HG03159 (cell line): Measurements from ENCODE around the gene CHMP1B.

Source experiments
- ATAC-seq: cut with Tn5 transposase; IDR thresholded peaks from one replicate; pipeline ENCODE4 v1.9.1; 2021; ENCODE audit warnings: mild to moderate bottlenecking, moderate library complexity; ENCODE audit not compliant: unreplicated experiment

Gene CHMP1B

GRCh38 chr18:11851146-11851805, at the start of gene CHMP1B:
CHMP1B (plus strand) TSS chr18:11851413; CDS start chr18:11851512, 99 bp downstream.
- peak; percentile 94 for ATAC-seq

GRCh38 chr18:11801573-11801972, 49.6 kb upstream of the CHMP1B start:
- no peak for ATAC-seq

- no peak for ATAC-seq
These were observed 49.1 kb upstream of the CHMP1B start for GRCh38 chr18:11802158-11802557.

GRCh38 chr18:11802586-11802985, 48.6 kb upstream of the CHMP1B start:
- ATAC-seq: no peak

GRCh38 chr18:11807233-11807632, 44.0 kb upstream of the CHMP1B start:
- ATAC-seq: no peak

GRCh38 chr18:11808001-11808855, 43.0 kb upstream of the CHMP1B start:
- no peak for ATAC-seq

GRCh38 chr18:11809895-11810294, 41.3 kb upstream of the CHMP1B start:
- ATAC-seq: no peak

GRCh38 chr18:11810379-11810778, 40.8 kb upstream of the CHMP1B start:
- ATAC-seq: no peak

- ATAC-seq: no peak
These were observed 40.2 kb upstream of the CHMP1B start for GRCh38 chr18:11811009-11811408.

GRCh38 chr18:11817229-11817628, 34.0 kb upstream of the CHMP1B start:
- ATAC-seq: no peak

GRCh38 chr18:11818486-11819203, 32.6 kb upstream of the CHMP1B start:
- no peak for ATAC-seq

GRCh38 chr18:11819938-11820337, 31.3 kb upstream of the CHMP1B start:
- ATAC-seq: no peak

- ATAC-seq: no peak
These were observed 30.5 kb upstream of the CHMP1B start for GRCh38 chr18:11820697-11821096.

GRCh38 chr18:11821208-11821607, 30.0 kb upstream of the CHMP1B start:
- no peak for ATAC-seq

GRCh38 chr18:11821643-11822237, 29.5 kb upstream of the CHMP1B start:
- ATAC-seq: no peak

GRCh38 chr18:11823545-11823944, 27.7 kb upstream of the CHMP1B start:
- no peak for ATAC-seq

- no peak for ATAC-seq
These were observed 24.4 kb upstream of the CHMP1B start for GRCh38 chr18:11826836-11827235.

- no peak for ATAC-seq
These were observed 22.3 kb upstream of the CHMP1B start for GRCh38 chr18:11828786-11829432.

GRCh38 chr18:11830585-11830984, 20.6 kb upstream of the CHMP1B start:
- ATAC-seq: no peak

- no peak for ATAC-seq
These were observed 19.3 kb upstream of the CHMP1B start for GRCh38 chr18:11831921-11832320.

GRCh38 chr18:11834772-11835171, 16.4 kb upstream of the CHMP1B start:
- no peak for ATAC-seq
